ENCODE results near the gene TRAF3.

Gene TRAF3

DNA sequence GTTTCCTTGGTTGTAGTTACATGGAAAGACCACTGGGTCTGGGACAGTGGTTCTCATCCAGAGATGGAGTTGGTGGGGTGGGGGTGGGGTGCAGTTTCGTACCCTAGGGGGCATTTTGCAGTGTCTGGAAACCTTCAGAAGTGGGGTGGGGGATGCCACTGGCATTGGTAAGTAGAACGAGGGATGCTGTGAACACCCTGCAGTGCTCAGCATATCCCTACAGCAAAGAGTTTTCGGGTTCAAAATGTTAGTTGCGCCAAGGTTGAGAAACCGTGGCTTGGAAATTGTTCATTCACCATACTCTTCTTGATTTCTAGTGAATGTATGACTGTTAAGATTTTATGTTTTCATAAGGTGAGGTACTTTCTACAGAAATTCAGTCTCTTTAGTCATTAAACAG, 28.7 kb downstream of the TRAF3 start:
- Histone ChIP-seq H3K4me3 (ENCODE audit: low read length) (no peak overlapping the region), H3K36me3 (ENCODE audit: control insufficient read depth, insufficient read depth, low read length) (no peaks in the 10 kb centered on the region), H3K27me3 (ENCODE audit: control insufficient read depth, insufficient read depth, low read length) (no peaks in the 10 kb centered on the region), H3K4me1 (ENCODE audit: control insufficient read depth, insufficient read depth, low read length) (no peaks in the 10 kb centered on the region), H3K9me3 (ENCODE audit: control insufficient read depth, low read length) (no peaks in the 10 kb centered on the region), H3K9ac (ENCODE audit: low read length) (no peak overlapping the region)

DNA sequence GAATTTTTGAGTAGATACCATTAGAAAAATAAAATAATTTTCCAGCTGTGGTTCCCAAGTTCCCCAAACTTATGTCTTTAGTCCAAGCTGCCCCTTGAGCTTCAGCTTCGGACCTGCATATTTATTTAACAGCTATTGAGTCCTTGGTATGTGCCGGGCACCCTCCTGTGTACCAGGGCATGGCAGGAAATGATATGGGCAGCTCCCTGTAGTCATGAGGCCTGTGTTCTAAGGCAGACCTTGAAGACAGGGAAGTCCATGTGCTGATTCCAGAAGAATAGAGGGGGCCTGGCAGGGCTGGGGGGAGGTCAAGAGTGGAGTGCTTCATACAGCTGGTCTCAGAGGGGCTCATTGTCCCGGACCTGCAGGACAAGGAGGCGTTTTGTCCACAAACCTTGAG, 29.2 kb downstream of the TRAF3 start:
- H3K36me3 ChIP-seq (ENCODE audit: control insufficient read depth, insufficient read depth, low read length): no peaks in the 10 kb centered on the region
- H3K9me3 ChIP-seq (ENCODE audit: control insufficient read depth, low read length): no peaks in the 10 kb centered on the region
- H3K4me3 ChIP-seq (ENCODE audit: low read length): no peak overlapping the region
- H3K4me1 ChIP-seq (ENCODE audit: control insufficient read depth, insufficient read depth, low read length): no peaks in the 10 kb centered on the region
- no peaks in the 10 kb centered on the region for H3K27me3 ChIP-seq (ENCODE audit: control insufficient read depth, insufficient read depth, low read length)
- no peak overlapping the region for H3K9ac ChIP-seq (ENCODE audit: low read length)

DNA sequence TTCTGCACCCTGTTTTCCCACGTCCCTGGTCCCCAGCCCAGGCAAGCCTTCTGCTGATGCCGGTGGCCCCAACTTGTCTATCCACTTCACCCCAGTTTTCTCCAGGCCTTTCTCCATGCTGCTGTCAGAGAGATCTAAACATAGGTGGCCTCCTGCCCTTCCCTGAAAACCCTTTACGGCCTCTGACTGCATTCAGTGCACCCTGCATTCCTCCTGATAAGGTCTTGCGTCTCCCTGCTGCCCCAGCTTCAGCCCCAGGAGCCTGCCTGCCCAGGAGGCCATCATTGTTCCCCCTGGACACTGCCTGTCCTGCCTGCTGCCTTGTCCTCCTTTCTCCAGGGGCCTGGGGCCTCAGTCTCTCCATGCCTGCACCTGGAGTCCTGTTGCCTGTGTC, 29.8 kb downstream of the TRAF3 start:
- Histone ChIP-seq H3K4me1 (ENCODE audit: control insufficient read depth, insufficient read depth, low read length) (no peaks in the 10 kb centered on the region), H3K36me3 (ENCODE audit: control insufficient read depth, insufficient read depth, low read length) (no peaks in the 10 kb centered on the region), H3K27me3 (ENCODE audit: control insufficient read depth, insufficient read depth, low read length) (no peaks in the 10 kb centered on the region), H3K9me3 (ENCODE audit: control insufficient read depth, low read length) (no peaks in the 10 kb centered on the region), H3K4me3 (ENCODE audit: low read length) (no peak overlapping the region), H3K9ac (ENCODE audit: low read length) (no peak overlapping the region)

DNA sequence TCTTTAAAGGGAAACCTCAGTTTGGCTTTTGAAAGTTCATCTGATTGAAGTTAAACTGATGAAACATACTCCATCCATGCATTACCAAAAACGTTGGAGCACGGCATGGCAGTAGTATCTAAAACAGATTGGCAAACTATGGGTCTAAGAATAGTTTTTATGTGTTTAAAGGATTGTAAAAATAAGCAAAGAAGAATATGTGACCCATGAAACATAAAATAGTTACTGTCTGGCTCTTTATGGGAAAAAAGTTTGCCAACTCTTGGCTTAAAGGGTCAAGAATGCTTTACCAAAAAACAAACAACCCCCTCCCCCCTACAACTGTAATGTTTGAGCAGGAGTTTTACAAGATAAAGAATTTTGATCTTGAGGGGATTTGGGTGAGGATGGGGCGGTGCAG, 32.6 kb downstream of the TRAF3 start:
- H3K36me3 ChIP-seq (ENCODE audit: control insufficient read depth, insufficient read depth, low read length): no peaks in the 10 kb centered on the region
- no peaks in the 10 kb centered on the region for H3K9me3 ChIP-seq (ENCODE audit: control insufficient read depth, low read length)
- no peak overlapping the region for H3K4me3 ChIP-seq (ENCODE audit: low read length)
- H3K4me1 ChIP-seq (ENCODE audit: control insufficient read depth, insufficient read depth, low read length): no peaks in the 10 kb centered on the region
- no peak overlapping the region for H3K9ac ChIP-seq (ENCODE audit: low read length)
- H3K27me3 ChIP-seq (ENCODE audit: control insufficient read depth, insufficient read depth, low read length): no peaks in the 10 kb centered on the region

DNA sequence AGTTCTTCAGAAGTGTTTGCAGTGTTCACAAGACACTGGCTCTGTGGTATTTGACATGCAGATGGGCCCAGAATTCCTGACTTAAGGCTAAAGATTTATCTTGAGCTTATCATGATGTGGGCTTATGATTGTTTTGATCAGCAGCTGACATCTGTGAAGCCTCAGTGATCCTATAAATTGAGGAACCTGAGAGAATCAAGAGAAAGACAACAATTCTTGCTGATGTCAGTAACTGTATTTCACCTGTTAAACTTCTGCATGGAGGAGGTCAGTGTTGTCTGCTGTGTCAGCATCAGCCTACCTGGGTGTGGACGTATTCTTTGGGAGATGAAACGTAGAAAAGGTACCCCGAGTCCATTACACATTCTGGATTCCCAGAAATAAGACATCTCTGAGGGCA, 33.3 kb downstream of the TRAF3 start:
- Histone ChIP-seq H3K27me3 (ENCODE audit: control insufficient read depth, insufficient read depth, low read length) (no peaks in the 10 kb centered on the region), H3K4me3 (ENCODE audit: low read length) (no peak overlapping the region), H3K4me1 (ENCODE audit: control insufficient read depth, insufficient read depth, low read length) (no peaks in the 10 kb centered on the region), H3K9me3 (ENCODE audit: control insufficient read depth, low read length) (no peaks in the 10 kb centered on the region), H3K36me3 (ENCODE audit: control insufficient read depth, insufficient read depth, low read length) (no peaks in the 10 kb centered on the region), H3K9ac (ENCODE audit: low read length) (no peak overlapping the region)

DNA sequence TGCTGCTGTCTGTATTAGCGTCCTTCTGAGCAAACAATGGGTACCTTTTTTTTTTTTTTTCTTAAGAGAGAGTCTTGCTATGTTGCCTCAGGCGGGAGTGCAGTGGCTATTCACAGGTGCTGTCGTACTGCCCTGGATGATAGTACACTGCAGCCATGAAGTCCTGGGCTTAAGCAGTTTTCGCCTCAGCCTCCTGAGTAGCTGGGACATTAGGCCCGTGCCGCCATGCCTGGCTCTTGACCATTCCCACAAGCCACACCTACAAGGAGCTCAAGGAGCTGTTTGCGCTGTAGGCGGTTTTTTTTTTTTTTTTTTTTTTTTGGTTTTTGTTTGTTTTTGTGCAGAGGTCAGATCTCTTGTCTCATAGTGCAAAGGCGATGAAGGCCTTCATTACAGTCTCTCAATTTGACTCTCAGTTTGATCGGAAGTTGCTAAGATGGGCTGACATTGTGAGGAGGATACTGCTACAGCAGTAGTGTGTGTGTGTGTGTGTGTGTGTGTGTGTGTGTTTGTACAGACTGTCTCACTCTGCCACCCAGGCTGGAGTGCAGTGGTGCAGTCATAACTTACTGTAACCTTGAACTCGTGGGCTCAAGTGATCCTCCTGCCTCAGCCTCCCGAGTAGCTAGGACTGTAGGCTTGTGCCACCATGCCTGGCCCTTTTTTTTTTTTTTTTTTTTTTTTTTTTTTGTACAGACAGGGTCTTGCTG, 34.2 kb downstream of the TRAF3 start:
- no peaks in the 10 kb centered on the region for H3K9me3 ChIP-seq (ENCODE audit: control insufficient read depth, low read length)
- H3K9ac ChIP-seq (ENCODE audit: low read length): no peak overlapping the region
- no peaks in the 10 kb centered on the region for H3K4me1 ChIP-seq (ENCODE audit: control insufficient read depth, insufficient read depth, low read length)
- no peak overlapping the region for H3K4me3 ChIP-seq (ENCODE audit: low read length)
- H3K27me3 ChIP-seq (ENCODE audit: control insufficient read depth, insufficient read depth, low read length): no peaks in the 10 kb centered on the region
- no peaks in the 10 kb centered on the region for H3K36me3 ChIP-seq (ENCODE audit: control insufficient read depth, insufficient read depth, low read length)

DNA sequence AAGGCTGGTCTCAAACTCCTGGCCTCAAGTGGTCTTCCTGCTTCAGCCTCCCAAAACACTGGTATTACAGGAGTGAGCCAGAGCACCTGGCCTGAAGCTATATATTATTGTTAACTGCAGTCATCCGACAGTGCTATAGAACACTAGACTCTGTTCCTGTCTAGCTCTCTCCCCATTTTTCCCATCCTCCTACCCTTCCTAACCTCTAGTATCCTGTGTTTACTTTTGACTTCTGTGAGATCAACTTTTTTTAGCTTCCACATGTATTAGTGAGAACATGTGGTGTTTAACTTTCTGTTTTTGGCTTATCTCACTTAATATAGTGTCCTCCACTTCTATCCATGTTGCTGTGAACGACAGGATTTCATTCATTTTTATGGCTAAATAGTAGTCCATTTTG, 34.7 kb downstream of the TRAF3 start:
- H3K9ac ChIP-seq (ENCODE audit: low read length): no peak overlapping the region
- H3K4me3 ChIP-seq (ENCODE audit: low read length): no peak overlapping the region
- H3K27me3 ChIP-seq (ENCODE audit: control insufficient read depth, insufficient read depth, low read length): no peaks in the 10 kb centered on the region
- no peaks in the 10 kb centered on the region for H3K4me1 ChIP-seq (ENCODE audit: control insufficient read depth, insufficient read depth, low read length)
- H3K36me3 ChIP-seq (ENCODE audit: control insufficient read depth, insufficient read depth, low read length): no peaks in the 10 kb centered on the region
- no peaks in the 10 kb centered on the region for H3K9me3 ChIP-seq (ENCODE audit: control insufficient read depth, low read length)

DNA sequence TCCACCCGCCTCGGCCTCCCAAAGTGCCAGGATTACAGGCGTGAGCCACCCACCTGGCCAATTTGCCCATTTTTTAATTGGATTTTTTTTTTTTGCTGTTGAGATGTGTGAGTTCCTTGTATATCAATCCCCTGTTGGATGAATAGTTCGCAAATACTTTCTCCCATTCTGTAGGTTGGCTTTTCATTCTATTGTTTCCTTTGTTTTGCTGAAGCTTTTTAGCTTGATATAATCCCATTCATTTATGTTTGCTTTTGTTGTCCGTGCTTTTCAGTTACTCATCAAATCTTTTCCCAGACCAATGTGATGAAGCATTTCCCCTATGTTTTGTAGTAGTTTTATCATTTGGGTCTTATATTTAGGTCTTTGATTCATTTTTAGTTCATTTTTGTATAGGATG, 36.4 kb downstream of the TRAF3 start:
- no peaks in the 10 kb centered on the region for H3K36me3 ChIP-seq (ENCODE audit: control insufficient read depth, insufficient read depth, low read length)
- no peak overlapping the region for H3K4me3 ChIP-seq (ENCODE audit: low read length)
- H3K9me3 ChIP-seq (ENCODE audit: control insufficient read depth, low read length): no peaks in the 10 kb centered on the region
- H3K4me1 ChIP-seq (ENCODE audit: control insufficient read depth, insufficient read depth, low read length): peaks cover 5% of the 10 kb centered on the region
- no peak overlapping the region for H3K9ac ChIP-seq (ENCODE audit: low read length)
- H3K27me3 ChIP-seq (ENCODE audit: control insufficient read depth, insufficient read depth, low read length): no peaks in the 10 kb centered on the region

DNA sequence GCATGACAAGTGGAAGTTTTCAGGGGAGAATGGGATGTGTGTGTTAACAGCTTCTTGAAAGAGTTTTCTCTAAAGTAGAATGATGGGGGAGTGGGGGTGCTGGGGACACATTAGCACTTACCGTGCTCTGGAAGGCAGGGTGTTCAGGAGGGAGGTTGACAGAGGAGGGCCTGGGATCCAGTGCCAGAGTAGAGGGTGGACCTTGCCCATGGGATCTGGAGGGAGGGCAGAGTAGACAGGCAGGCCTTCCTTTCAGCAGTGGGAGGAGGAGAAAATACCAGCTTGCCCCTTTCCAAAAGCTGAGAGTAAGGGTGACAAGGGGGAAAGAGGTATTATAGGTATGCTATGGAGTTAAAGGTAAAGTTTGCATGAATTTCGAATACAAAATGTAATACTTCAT, 40.1 kb downstream of the TRAF3 start:
- Histone ChIP-seq H3K9ac (ENCODE audit: low read length) (no peak overlapping the region), H3K4me1 (ENCODE audit: control insufficient read depth, insufficient read depth, low read length) (peaks cover 5% of the 10 kb centered on the region), H3K4me3 (ENCODE audit: low read length) (no peak overlapping the region), H3K9me3 (ENCODE audit: control insufficient read depth, low read length) (no peaks in the 10 kb centered on the region), H3K27me3 (ENCODE audit: control insufficient read depth, insufficient read depth, low read length) (no peaks in the 10 kb centered on the region), H3K36me3 (ENCODE audit: control insufficient read depth, insufficient read depth, low read length) (no peaks in the 10 kb centered on the region)

DNA sequence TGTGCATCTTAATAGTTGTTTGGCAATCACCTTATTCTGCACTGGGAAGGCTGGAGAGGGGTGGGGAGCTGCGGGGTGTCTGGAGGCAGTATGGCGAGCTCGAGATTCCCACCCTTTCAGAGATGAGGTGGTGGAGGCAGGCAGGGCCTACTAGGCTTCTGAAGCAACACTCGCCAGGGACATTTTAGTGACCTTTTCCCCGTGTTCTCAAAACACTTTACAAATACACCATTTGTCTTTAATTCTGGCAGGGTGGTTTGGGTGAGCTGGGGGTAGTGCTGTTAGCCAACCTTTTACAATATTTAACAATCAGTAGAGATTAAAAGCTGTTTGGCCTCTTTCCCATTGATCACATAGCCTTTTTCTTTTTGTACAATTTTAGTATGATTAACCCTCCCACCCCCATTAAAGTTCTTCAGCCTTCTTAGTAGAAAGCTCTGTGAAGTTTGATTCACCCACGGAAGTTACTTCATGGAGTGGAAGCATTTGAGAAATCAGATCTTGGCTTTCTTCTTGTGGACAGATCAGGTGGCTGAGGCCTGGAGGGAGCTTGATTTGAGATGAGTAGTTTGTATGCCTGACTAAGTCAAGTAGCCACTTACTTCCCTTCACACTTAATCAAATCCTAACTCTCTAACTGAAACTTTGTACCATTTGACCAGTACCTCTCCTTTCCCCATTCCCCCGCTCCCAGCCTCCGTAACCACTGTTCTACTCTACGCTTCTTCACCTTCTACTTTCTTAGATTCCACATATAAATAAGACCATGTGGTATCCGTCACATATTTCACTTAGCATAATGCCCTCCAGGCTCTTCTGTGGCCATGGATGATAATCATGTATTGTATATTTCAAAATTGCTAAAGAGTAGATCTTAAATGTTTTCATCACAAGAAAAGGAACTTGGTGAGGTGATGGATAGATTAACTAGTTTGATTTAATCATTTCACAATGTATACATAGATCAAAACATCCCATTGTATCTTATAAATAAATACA, 41.0 kb downstream of the TRAF3 start:
- no peak overlapping the region for H3K9ac ChIP-seq (ENCODE audit: low read length)
- no peak overlapping the region for H3K4me3 ChIP-seq (ENCODE audit: low read length)
- H3K4me1 ChIP-seq (ENCODE audit: control insufficient read depth, insufficient read depth, low read length): peaks cover 5% of the 10 kb centered on the region
- no peaks in the 10 kb centered on the region for H3K9me3 ChIP-seq (ENCODE audit: control insufficient read depth, low read length)
- no peaks in the 10 kb centered on the region for H3K27me3 ChIP-seq (ENCODE audit: control insufficient read depth, insufficient read depth, low read length)
- no peaks in the 10 kb centered on the region for H3K36me3 ChIP-seq (ENCODE audit: control insufficient read depth, insufficient read depth, low read length)

DNA sequence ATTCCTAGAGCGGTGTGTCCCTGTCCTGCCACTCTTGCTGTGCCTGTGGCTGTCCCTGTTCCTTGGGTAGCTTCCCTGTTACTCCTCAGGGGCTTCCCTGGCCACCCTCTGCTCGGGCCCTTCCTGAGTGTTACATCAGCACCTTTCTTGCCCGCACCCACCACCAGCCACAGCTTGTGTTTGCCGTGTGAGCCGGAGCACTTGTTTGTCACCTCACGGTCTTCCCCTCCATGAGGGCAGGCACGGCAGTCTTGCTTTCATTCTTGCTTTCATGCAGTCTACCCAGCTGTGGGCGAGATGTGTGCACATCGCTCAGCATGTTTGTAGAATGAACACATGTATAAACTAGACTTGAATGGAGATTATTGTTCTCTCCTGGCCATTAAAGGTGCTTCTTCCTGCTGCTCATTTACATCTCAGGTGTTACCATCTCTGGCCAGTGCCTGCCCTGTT, 42.0 kb downstream of the TRAF3 start:
- H3K36me3 ChIP-seq (ENCODE audit: control insufficient read depth, insufficient read depth, low read length): no peaks in the 10 kb centered on the region
- no peak overlapping the region for H3K4me3 ChIP-seq (ENCODE audit: low read length)
- H3K9ac ChIP-seq (ENCODE audit: low read length): no peak overlapping the region
- H3K27me3 ChIP-seq (ENCODE audit: control insufficient read depth, insufficient read depth, low read length): no peaks in the 10 kb centered on the region
- peaks cover 5% of the 10 kb centered on the region for H3K4me1 ChIP-seq (ENCODE audit: control insufficient read depth, insufficient read depth, low read length)
- H3K9me3 ChIP-seq (ENCODE audit: control insufficient read depth, low read length): no peaks in the 10 kb centered on the region

DNA sequence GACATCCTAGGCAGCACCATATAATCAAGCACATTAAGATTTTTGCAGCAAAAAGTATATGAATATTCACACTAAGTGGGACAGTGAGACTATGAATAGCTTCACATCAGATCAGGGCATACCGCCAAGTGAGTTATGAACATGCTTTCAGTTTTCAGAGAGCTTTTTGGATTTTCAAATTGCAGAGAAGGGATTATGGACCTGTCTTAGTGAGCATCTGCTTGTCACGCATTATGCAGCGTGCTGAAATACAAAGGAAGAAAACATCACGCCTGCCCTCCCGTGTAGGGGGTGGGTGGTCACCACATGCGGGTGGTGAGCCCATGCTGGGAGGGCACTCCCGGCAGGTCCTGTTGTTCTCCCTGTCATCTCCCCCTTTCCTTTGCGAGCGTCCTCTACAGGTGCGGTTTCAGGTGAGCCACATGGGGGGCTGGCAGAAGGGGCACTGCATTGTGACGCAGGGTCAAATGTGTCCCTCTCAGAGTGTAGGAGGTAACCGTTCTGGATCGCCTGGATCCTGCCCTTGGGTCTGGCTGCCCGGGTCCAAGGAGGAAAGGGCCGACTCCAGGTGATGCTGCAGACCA, 42.6 kb downstream of the TRAF3 start:
- Histone ChIP-seq H3K4me3 (ENCODE audit: low read length) (no peak overlapping the region), H3K36me3 (ENCODE audit: control insufficient read depth, insufficient read depth, low read length) (no peaks in the 10 kb centered on the region), H3K9me3 (ENCODE audit: control insufficient read depth, low read length) (no peaks in the 10 kb centered on the region), H3K27me3 (ENCODE audit: control insufficient read depth, insufficient read depth, low read length) (no peaks in the 10 kb centered on the region), H3K4me1 (ENCODE audit: control insufficient read depth, insufficient read depth, low read length) (peaks cover 5% of the 10 kb centered on the region), H3K9ac (ENCODE audit: low read length) (no peak overlapping the region)
